T-cell (primary cell): Measurements from ENCODE around the gene MBNL2. TPM values are rescaled to one million over a fixed set of nuclear protein-coding genes. Genes with fewer than 3 reads are reported as not detected.

Experiments used
- ATAC-seq, 4 experiments: fragments of 200-7000 bp in 3 of 4; fragments of 150-1000 bp in 1 of 4; cut with Tn5 transposase; replicated peaks in 1 of 4; 1 replicate in 3 of 4; 2 replicates in 1 of 4; pipeline ENCODE4 v1.10.0; 2021; ENCODE audit warnings: moderate library complexity in 3 of 4, mild to moderate bottlenecking in 2 of 4, moderate number of reproducible peaks in 1 of 4
- CTCF ChIA-PET, 2 donors: fragments of 300-600 bp; sonication (Branson Sonifier 250); formaldehyde crosslinking; loops; one replicate each; lab custom pipeline; 2022; ENCODE audit warnings: antibody characterized with exemption in 2 of 2; lab: Charles Lee
- POLR2A ChIA-PET, 2 donors: fragments of 300-600 bp; sonication (Branson Sonifier 250); formaldehyde crosslinking; loops; one replicate each; lab custom pipeline; 2022; ENCODE audit warnings: antibody characterized with exemption in 2 of 2; lab: Charles Lee
- DNase-seq, 35 experiments: peaks; one replicate each; pipeline versions ENCODE4 v3.0.0 to v3.0.0-alpha.2; 2013 to 2023
- H3K27ac ChIP-seq: one replicate; pipeline ENCODE4 v1.5.1; 2013; ENCODE audit warnings: low read length
- H3K27me3 ChIP-seq, 2 experiments: replicated peaks in 1 of 2; 1 replicate in 1 of 2; 2 replicates in 1 of 2; pipeline versions ENCODE4 v1.6.1 to v1.7.0; 2013; ENCODE audit warnings: low read length in 1 of 2, mixed read lengths in 1 of 2; ENCODE audit not compliant: control insufficient read depth in 2 of 2, insufficient read depth in 2 of 2; ENCODE audit errors: extremely low read depth in 1 of 2
- H3K36me3 ChIP-seq, 2 donors: 1 replicate in 1 of 2; 2 replicates in 1 of 2; pipeline versions ENCODE4 v1.6.1 to v1.7.0; 2013; ENCODE audit warnings: low read length in 1 of 2; ENCODE audit not compliant: control insufficient read depth in 2 of 2, insufficient read depth in 1 of 2; ENCODE audit errors: extremely low read depth in 1 of 2
- H3K4me1 ChIP-seq, 2 experiments: 1 replicate in 1 of 2; 2 replicates in 1 of 2; pipeline versions ENCODE4 v1.6.1 to v1.7.0; 2013; ENCODE audit warnings: low read length in 2 of 2, mixed read lengths in 1 of 2; ENCODE audit not compliant: insufficient read depth in 2 of 2, control insufficient read depth in 1 of 2; ENCODE audit errors: extremely low read depth in 1 of 2
- H3K4me3 ChIP-seq, 2 donors: 1 replicate in 1 of 2; 2 replicates in 1 of 2; pipeline versions ENCODE4 v1.5.1 to v1.7.0; 2013; ENCODE audit warnings: mild to moderate bottlenecking in 2 of 2, low read length in 1 of 2, moderate library complexity in 1 of 2; ENCODE audit not compliant: control insufficient read depth in 1 of 2; ENCODE audit errors: extremely low read depth in 1 of 2
- H3K9me3 ChIP-seq: 2 replicates; pipeline ENCODE4 v1.7.0; 2013
- H3K27ac Mint-ChIP-seq, 2 donors: one replicate each; pipeline ENCODE4 v1.8.0; 2020 to 2021; ENCODE audit warnings: mild to moderate bottlenecking in 2 of 2, mixed read lengths in 2 of 2
- H3K27me3 Mint-ChIP-seq, 2 donors: one replicate each; pipeline ENCODE4 v1.8.0; 2021 to 2022; ENCODE audit warnings: mixed read lengths in 2 of 2
- H3K36me3 Mint-ChIP-seq: one replicate; pipeline ENCODE4 v1.8.0; 2021; ENCODE audit warnings: mixed read lengths
- H3K4me1 Mint-ChIP-seq, 3 donors: one replicate each; pipeline ENCODE4 v1.8.0; 2020 to 2022; ENCODE audit warnings: mixed read lengths in 3 of 3, mild to moderate bottlenecking in 1 of 3
- H3K4me3 Mint-ChIP-seq, 3 donors: one replicate each; pipeline ENCODE4 v1.8.0; 2020 to 2022; ENCODE audit warnings: mild to moderate bottlenecking in 3 of 3, mixed read lengths in 3 of 3, moderate library complexity in 3 of 3
- H3K9me3 Mint-ChIP-seq, 3 donors: one replicate each; pipeline ENCODE4 v1.8.0; 2020 to 2022; ENCODE audit warnings: mixed read lengths in 3 of 3
- WGBS: methylation state at CpG from one replicate; pipeline ENCODE4 v1.1.5; 2013; ENCODE audit warnings: missing lambda C conversion rate; ENCODE audit not compliant: insufficient coverage; 5-methylcytosine and 5-hydroxymethylcytosine counted together
- total RNA-seq, 35 experiments: library from RNA in 6 of 35; stranded (reverse) in 6 of 35; fragments of 120-200 nt in 1 of 35; gene quantifications; one replicate each; pipeline versions ENCODE4 v1.2.1 to v1.2.4 and lab custom pipeline; 2013 to 2026

Gene MBNL2
- total RNA-seq, 5 donors from 2014 or later (not counting 1 experiment from before 2014, with no cell fraction given): 21.0 to 33.7 (median 28.5) TPM

- H3K36me3 Mint-ChIP-seq: peaks cover 21% of the 10 kb centered on the region
- H3K4me3 ChIP-seq: no peak overlapping the region
- no peak overlapping the region for H3K4me3 Mint-ChIP-seq
- no peak overlapping the region for H3K27ac ChIP-seq
- ChIA-PET CTCF (no interaction called here), POLR2A (no interaction called here)
- no peaks in the 10 kb centered on the region for H3K9me3 ChIP-seq
- no peaks in the 10 kb centered on the region for H3K4me1 ChIP-seq
- no peaks in the 10 kb centered on the region for H3K27me3 Mint-ChIP-seq
- ATAC-seq (no peak), DNase-seq (no peak)
- no peak overlapping the region for H3K27ac Mint-ChIP-seq
- H3K4me1 Mint-ChIP-seq: peaks cover 28 to 40% (median 30%) of the 10 kb centered on the region in 3 donors
- H3K36me3 ChIP-seq: peaks cover 0 to 6% of the 10 kb centered on the region in 2 donors
- no peaks in the 10 kb centered on the region for H3K27me3 ChIP-seq
- H3K9me3 Mint-ChIP-seq: no peaks in the 10 kb centered on the region
Observed at GRCh38 chr13:97325738-97326137, 103.6 kb downstream of the MBNL2 start.

- WGBS: no CpG with 5 or more reads among the region's 6 CpGs
- Mint-ChIP-seq H3K4me1 (peaks cover 21 to 39% (median 22%) of the 10 kb centered on the region in 3 donors), H3K36me3 (peaks cover 23% of the 10 kb centered on the region), H3K27ac (no peak overlapping the region), H3K9me3 (no peaks in the 10 kb centered on the region), H3K27me3 (no peaks in the 10 kb centered on the region), H3K4me3 (no peak overlapping the region)
- H3K4me1 ChIP-seq: no peaks in the 10 kb centered on the region
- ATAC-seq (no peak), DNase-seq (no peak)
- H3K36me3 ChIP-seq: peaks cover 0 to 6% of the 10 kb centered on the region in 2 donors
- ChIA-PET CTCF (no interaction called here), POLR2A (interaction anchor here in 1 of 2 donors (0.5 kb wide), 1 partner anchor 31 kb away, joined by 4 read pairs; no protein-coding TSS in a partner anchor)
- no peak overlapping the region for H3K4me3 ChIP-seq
- no peaks in the 10 kb centered on the region for H3K27me3 ChIP-seq
- no peak overlapping the region for H3K27ac ChIP-seq
- no peaks in the 10 kb centered on the region for H3K9me3 ChIP-seq
Observed at GRCh38 chr13:97327086-97327485, 105.0 kb downstream of the MBNL2 start.

GRCh38 chr13:97327506-97328221 is 105.5 kb downstream of the MBNL2 start:
- H3K9me3 ChIP-seq: no peaks in the 10 kb centered on the region
- no peak for ATAC-seq
- H3K4me3 ChIP-seq: no peak overlapping the region
- CTCF ChIA-PET: interaction anchor here (0.6 to 0.7 kb wide), 5 partner anchors 9 to 919 kb away, joined by 3 to 14 read pairs (median 6); no protein-coding TSS in a partner anchor
- no peaks in the 10 kb centered on the region for H3K9me3 Mint-ChIP-seq
- H3K4me1 ChIP-seq: no peaks in the 10 kb centered on the region
- no peak overlapping the region for H3K4me3 Mint-ChIP-seq
- WGBS: 100% methylated on average over 2 of the region's 4 CpGs
- no peak overlapping the region for H3K27ac Mint-ChIP-seq
- H3K27ac ChIP-seq: no peak overlapping the region
- POLR2A ChIA-PET: interaction anchor here (0.5 to 0.6 kb wide), 2 partner anchors 14 to 246 kb away, joined by 3 to 9 read pairs; no protein-coding TSS in a partner anchor
- no peaks in the 10 kb centered on the region for H3K27me3 ChIP-seq
- H3K27me3 Mint-ChIP-seq: no peaks in the 10 kb centered on the region
- H3K4me1 Mint-ChIP-seq: peaks cover 21 to 33% (median 21%) of the 10 kb centered on the region in 3 donors
- peaks cover 0 to 6% of the 10 kb centered on the region in 2 donors for H3K36me3 ChIP-seq
- peaks cover 26% of the 10 kb centered on the region for H3K36me3 Mint-ChIP-seq
- DNase-seq: no peak

GRCh38 chr13:97328222-97328790 is 106.2 kb downstream of the MBNL2 start:
- no peak overlapping the region for H3K27ac Mint-ChIP-seq
- H3K27me3 ChIP-seq: no peaks in the 10 kb centered on the region
- no peak overlapping the region for H3K4me3 ChIP-seq
- H3K9me3 Mint-ChIP-seq: no peaks in the 10 kb centered on the region
- no peak overlapping the region for H3K4me3 Mint-ChIP-seq
- ChIA-PET POLR2A (interaction anchor here in 1 of 2 donors (0.5 kb wide), 1 partner anchor 14 kb away, joined by 3 read pairs; no protein-coding TSS in a partner anchor), CTCF (interaction anchor here (0.5 to 0.7 kb wide), 3 partner anchors 72 to 217 kb away, joined by 3 to 14 read pairs (median 7); no protein-coding TSS in a partner anchor)
- H3K27ac ChIP-seq: no peak overlapping the region
- DNase-seq (no peak), ATAC-seq (no peak)
- no peaks in the 10 kb centered on the region for H3K9me3 ChIP-seq
- peaks cover 29% of the 10 kb centered on the region for H3K36me3 Mint-ChIP-seq
- no peaks in the 10 kb centered on the region for H3K4me1 ChIP-seq
- 93% methylated on average over 9 of the region's 12 CpGs for WGBS
- peaks cover 21 to 30% (median 27%) of the 10 kb centered on the region in 3 donors for H3K4me1 Mint-ChIP-seq
- H3K27me3 Mint-ChIP-seq: no peaks in the 10 kb centered on the region
- peaks cover 0 to 6% of the 10 kb centered on the region in 2 donors for H3K36me3 ChIP-seq

- H3K4me3 ChIP-seq: no peak overlapping the region
- H3K36me3 Mint-ChIP-seq: peaks cover 30% of the 10 kb centered on the region
- peaks cover 18 to 30% (median 24%) of the 10 kb centered on the region in 3 donors for H3K4me1 Mint-ChIP-seq
- H3K4me1 ChIP-seq: no peaks in the 10 kb centered on the region
- no peaks in the 10 kb centered on the region for H3K27me3 ChIP-seq
- DNase-seq (no peak), ATAC-seq (no peak)
- no peak overlapping the region for H3K4me3 Mint-ChIP-seq
- no peak overlapping the region for H3K27ac Mint-ChIP-seq
- H3K27ac ChIP-seq: no peak overlapping the region
- no peaks in the 10 kb centered on the region for H3K9me3 ChIP-seq
- ChIA-PET CTCF (no interaction called here), POLR2A (no interaction called here)
- H3K36me3 ChIP-seq: peaks cover 0 to 5% of the 10 kb centered on the region in 2 donors
- no peaks in the 10 kb centered on the region for H3K27me3 Mint-ChIP-seq
- no peaks in the 10 kb centered on the region for H3K9me3 Mint-ChIP-seq
- 72% methylated on average over 2 of the region's 4 CpGs for WGBS
Observed at GRCh38 chr13:97329331-97329730, 107.2 kb downstream of the MBNL2 start.

- ChIA-PET POLR2A (no interaction called here), CTCF (interaction anchor here in 1 of 2 donors (0.8 kb wide), 1 partner anchor 221 kb away, joined by 3 read pairs; no protein-coding TSS in a partner anchor)
- H3K36me3 Mint-ChIP-seq: peaks cover 28% of the 10 kb centered on the region
- ATAC-seq (no peak), DNase-seq (no peak)
- H3K9me3 Mint-ChIP-seq: no peaks in the 10 kb centered on the region
- H3K9me3 ChIP-seq: no peaks in the 10 kb centered on the region
- no peak overlapping the region for H3K27ac ChIP-seq
- 100% methylated on average over 2 of the region's 2 CpGs for WGBS
- peaks cover 0 to 4% of the 10 kb centered on the region in 2 donors for H3K36me3 ChIP-seq
- H3K27me3 ChIP-seq: no peaks in the 10 kb centered on the region
- H3K27ac Mint-ChIP-seq: no peak overlapping the region
- H3K4me1 ChIP-seq: no peaks in the 10 kb centered on the region
- peaks cover 17 to 26% (median 24%) of the 10 kb centered on the region in 3 donors for H3K4me1 Mint-ChIP-seq
- H3K4me3 ChIP-seq: no peak overlapping the region
- H3K27me3 Mint-ChIP-seq: no peaks in the 10 kb centered on the region
- H3K4me3 Mint-ChIP-seq: no peak overlapping the region
Observed at GRCh38 chr13:97330448-97330847, 108.3 kb downstream of the MBNL2 start.
